GM12872 (cell line): ENCODE results near the gene ZBTB21.

Experiments
- TF ChIP-seq, protein P1 (sequence below): IDR thresholded peaks from 3 replicates; pipeline ENCODE4 v1.5.1; 2011; ENCODE audit warnings: low read depth, mild to moderate bottlenecking, low read length, moderate library complexity; ENCODE audit not compliant: insufficient read depth

The ZBTB21 gene

DNA sequence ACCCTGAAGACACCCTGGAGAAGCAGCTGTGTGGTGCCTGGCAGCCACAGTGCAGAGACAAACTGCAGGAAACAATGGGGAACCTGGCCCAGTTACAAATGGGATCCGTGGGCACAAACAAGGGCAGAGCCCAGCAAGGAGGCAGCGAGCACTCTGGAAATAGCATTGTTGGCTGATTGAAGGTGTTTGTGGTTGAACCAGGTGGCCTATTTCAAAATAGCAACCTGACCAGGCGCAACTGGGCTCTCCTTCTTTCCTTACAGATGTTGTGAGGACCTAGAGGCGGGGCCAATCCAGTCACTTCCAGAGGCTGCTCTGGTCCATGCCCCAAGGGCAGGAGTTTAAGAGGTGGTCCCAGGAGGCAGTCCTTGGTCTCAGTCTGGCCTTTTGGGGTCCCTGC, 21.7 kb upstream of the ZBTB21 start:
- TF ChIP-seq, protein P1, sequence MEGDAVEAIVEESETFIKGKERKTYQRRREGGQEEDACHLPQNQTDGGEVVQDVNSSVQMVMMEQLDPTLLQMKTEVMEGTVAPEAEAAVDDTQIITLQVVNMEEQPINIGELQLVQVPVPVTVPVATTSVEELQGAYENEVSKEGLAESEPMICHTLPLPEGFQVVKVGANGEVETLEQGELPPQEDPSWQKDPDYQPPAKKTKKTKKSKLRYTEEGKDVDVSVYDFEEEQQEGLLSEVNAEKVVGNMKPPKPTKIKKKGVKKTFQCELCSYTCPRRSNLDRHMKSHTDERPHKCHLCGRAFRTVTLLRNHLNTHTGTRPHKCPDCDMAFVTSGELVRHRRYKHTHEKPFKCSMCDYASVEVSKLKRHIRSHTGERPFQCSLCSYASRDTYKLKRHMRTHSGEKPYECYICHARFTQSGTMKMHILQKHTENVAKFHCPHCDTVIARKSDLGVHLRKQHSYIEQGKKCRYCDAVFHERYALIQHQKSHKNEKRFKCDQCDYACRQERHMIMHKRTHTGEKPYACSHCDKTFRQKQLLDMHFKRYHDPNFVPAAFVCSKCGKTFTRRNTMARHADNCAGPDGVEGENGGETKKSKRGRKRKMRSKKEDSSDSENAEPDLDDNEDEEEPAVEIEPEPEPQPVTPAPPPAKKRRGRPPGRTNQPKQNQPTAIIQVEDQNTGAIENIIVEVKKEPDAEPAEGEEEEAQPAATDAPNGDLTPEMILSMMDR, result no peak

DNA sequence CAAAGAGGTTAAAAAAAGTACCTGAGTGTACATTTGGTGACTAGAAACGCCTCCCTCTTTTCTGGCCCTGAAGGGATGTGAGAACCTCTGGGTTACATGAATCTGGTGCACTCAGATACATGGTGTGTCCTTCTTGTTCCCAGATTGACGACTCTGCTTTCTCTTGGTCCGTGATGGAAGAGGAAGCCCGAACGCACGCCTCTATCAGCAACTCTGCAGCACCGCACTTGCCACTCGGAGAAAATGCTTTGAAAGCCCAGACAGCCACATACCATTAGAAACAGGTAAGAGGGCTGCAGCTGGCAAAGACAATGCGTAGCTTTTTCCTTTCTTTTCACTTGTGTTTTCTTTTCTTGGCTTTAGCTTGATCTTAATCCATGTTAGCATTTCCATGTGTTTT, 21.1 kb upstream of the ZBTB21 start:
- TF ChIP-seq, protein P1, result no peak

DNA sequence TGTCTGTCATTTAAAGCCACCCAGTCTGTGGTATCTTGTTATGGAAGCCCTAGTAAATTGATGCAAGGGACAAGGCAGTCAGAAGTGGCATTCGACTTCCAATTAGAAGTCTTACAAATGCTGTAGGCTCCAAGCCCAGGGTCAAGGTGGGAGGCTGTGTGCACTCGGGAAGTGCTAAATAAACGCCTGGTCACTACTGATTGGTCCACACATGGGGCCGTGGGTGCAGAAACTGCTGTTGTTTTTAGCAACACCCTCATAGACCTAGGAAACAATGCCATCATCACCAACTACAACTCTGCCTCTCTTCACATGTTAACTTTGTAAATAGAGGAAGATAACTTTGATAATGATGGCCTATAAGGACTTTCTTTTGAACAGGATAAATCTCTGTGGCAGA, 20.2 kb upstream of the ZBTB21 start:
- TF ChIP-seq, protein P1, result no peak

DNA sequence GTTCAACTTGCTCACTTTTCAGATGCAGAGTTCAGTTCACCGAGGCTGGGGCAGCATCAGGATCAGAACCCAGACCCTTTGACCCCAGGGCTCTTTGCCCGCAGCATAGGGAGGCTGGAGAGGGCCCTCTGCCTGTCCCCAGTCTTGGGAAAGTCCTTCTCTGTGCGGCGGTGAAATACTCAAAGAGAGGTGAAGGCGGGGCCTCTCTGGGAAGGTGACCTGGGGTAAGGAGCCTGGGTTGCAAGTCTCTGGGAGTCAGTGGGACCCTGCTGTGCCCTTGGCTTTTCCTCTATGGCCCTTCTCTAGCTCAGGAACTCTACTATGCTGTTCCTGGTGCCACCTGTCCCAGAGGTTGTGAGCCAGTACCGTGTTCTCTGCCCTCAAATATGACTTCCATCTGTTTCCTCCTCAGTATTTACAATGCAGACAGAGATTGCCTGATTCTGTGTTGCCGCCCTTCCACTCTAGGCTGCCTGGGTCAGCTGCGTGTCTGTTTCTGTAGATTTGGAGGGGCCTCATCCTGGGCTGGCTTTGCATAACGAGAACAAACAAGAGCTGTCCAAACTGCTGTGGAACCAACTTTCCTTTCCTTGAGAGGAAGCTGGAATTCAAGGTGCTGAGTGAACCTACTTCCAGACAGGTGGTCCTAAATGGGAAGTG, 18.7 kb upstream of the ZBTB21 start:
- TF ChIP-seq, protein P1, result no peak

DNA sequence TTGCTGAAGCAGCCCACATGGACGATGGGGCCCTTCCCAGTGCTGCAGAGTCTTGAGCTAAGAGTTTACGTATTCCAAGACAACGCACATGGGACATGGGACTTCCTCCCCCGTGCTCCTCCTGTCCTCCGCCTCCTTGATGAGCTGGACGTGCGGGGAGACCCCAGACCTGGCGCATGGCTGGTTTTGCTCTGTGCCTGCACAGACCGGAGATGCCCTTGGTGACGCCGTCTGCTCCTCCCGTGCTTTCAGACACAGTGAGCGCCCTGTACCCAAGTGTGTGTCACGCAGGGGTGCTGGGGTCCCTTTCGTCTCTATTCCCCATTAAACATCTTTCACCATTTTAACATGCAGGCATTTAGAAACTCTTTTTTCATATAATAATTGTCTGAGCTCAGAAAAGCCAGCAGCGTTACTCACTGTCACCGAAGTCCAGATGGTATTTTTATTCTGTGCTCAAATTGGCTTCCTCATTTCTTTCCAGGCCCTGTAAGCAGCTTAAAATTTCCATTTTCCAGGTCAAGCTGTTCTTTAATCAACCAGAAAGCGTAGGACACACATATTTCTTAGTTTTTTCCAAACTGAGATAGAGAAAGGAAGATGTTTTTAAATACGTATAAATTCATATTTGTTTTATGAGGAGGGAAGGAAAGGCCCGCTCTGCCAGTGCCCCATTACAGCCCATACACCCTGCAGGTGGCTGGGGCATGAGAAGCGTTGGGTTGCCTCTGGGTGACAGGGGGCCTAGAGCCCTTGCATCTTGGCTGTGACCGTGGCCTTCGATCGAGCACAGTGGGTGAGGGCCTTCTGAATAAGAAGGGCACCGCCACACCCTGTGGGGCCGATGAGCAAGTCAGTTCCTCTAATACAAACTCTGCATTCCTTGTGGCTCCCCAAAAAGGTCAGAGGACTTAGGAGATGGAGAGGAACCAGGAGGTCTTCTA, 17.9 kb upstream of the ZBTB21 start:
- TF ChIP-seq, protein P1, result no peak

DNA sequence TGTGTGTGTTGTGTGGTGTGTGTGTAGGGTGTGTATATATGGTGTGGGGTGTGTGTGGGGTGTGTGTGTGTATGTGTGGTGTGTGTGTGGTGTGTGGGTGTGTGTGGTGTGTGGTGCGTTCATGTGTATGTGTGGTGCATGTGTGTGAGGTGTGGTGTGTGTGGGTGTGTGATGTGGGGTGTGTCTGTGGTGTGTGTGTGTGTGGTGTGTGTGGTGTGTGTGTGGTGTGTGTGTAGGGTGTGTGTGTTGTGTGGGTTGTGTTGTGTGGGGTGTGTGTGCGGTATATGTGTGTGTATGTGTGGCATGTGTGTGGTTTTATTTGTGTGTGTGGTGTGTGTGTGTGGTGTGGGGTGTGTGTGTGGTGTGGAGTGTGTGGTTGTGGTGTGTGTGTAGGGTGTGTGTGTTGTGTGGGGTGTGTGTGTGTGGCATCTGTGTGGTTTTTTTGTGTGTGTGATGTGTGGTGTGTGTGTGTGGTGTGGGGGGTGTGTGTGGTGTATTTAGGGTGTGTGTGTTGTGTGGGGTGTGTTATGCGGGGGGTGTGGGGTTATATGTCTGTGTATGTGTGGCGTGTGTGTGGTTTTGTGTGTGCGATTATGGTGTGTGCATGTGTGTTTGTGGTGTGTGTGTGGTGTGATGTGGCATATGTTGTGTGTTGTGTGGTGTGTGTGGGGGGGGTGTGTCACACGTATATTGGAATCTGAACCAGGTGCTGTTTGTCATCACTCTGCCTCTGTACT, 17.1 kb upstream of the ZBTB21 start:
- TF ChIP-seq, protein P1, result no peak

DNA sequence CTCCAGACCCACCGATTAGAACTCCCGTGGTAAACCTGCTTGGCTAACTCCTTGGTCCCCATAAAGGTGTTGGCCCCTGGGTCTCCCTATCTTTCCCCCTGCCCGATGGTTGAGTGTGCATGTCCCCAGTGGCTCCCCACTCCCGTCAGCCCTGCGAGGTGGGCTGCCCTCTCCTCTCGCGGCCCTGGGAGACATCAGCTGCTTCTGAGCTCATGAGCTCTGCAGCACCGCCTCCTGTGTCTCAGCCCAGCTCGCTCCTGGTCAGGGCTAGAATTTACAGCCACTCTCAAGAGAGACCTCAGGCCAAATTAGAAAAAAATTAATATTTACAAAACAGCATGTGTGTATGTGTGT, 15.9 kb upstream of the ZBTB21 start:
- TF ChIP-seq, protein P1, result no peak
